Measurements from ENCODE around the gene RUVBL1. TPM values are rescaled to one million over a fixed set of nuclear protein-coding genes. Genes with fewer than 3 reads are reported as not detected.
"Not testable (repeated sequence)": the region's sequence is repeated elsewhere in the genome, so short reads cannot be mapped to it uniquely, and the experiment has no call there.

Gene RUVBL1
- total RNA-seq = 47.7 and 53.8 TPM in 2 replicates

DNA sequence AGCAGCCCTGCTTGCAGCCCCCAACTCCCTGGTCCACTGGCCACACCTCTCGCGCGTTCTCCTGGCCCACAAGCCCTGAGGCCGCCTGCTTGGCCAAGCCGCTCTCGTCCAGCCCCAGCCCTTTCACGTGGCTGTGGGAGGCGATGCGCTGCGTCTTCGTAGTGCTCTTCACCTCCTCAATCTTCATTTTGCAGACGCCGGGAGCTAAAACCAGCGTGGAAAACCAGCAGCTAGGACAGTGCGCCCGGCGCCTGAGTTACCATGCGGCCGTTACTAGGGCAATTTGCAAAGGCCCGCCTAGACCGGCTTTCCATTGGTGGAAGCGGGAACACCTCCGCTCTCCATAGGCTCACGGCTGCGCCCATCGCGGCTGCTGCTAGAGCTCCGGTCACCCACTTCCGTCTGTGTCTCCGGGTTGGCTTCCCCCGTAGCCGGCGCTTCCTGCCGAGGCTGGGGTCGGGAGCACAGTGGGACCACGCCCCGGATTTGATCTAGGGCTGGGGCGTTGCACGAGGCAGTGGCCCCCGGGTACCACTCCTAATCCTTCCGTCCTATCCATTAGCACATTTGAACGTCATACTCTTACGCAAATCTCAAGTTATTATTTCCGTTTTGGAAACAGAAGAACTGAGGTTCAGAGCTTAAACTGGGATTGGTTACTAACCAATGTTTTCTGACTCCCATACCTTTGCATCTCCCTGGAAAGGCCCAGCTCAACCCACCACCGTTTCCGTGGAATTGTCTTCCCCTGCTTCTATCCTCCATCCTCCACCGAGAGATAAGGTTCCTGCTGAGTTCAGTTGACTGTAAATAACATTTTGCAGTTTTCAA, at the start of gene RUVBL1:
TSS of gene RUVBL1 (minus strand) at position 275 of the 831 bp plus-strand sequence. CDS start at position 187, 88 bp downstream.
- peak; percentile 97 for DNase-seq (ENCODE audit: low read depth in 2 of 2)

- no peak for DNase-seq (ENCODE audit: low read depth in 2 of 2)
These were observed 49.6 kb upstream of the RUVBL1 start for GRCh38 chr3:128173200-128173599.

DNA sequence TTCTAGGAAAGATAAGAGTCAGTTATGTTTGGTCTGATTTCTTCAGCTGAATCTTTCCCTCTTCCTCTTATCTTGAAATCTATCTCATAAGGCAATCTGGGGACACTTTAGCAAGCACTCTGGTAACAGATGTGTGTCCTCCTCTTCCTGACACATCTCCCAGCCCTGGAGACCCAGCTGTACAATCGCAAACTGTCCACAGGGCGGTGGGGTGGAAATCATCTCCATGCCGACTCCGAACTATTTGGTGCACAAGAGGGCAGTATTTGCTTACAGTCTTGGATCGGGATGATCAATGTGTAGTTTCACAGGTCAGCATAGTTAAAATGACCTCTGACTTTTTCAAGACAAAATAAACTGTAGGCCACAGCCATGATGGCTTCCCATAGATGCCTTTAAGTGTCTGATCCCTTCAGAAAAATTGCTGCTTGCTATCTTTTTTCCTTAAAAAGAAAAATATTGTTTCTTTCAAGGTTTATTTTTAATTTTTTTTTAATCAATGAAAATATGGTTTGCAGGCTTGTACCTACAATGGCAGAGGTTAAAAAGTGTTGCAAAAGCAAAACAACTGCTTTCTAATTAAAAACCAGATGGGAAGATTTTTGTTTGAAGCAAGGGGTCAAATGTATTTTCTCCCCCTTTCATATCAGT, 47.4 kb upstream of the RUVBL1 start:
- DNase-seq (ENCODE audit: low read depth in 2 of 2) = peak; percentile 87 to 89

- no peak for DNase-seq (ENCODE audit: low read depth in 2 of 2)
These were observed 45.2 kb upstream of the RUVBL1 start for GRCh38 chr3:128168836-128169235.

GRCh38 chr3:128167973-128168674, 44.5 kb upstream of the RUVBL1 start:
- DNase-seq (ENCODE audit: low read depth in 2 of 2) = no peak

- no peak for DNase-seq (ENCODE audit: low read depth in 2 of 2)
These were observed 44.0 kb upstream of the RUVBL1 start for GRCh38 chr3:128167646-128167972.

- DNase-seq (ENCODE audit: low read depth in 2 of 2) = no peak
These were observed 43.4 kb upstream of the RUVBL1 start for GRCh38 chr3:128166971-128167453.

DNA sequence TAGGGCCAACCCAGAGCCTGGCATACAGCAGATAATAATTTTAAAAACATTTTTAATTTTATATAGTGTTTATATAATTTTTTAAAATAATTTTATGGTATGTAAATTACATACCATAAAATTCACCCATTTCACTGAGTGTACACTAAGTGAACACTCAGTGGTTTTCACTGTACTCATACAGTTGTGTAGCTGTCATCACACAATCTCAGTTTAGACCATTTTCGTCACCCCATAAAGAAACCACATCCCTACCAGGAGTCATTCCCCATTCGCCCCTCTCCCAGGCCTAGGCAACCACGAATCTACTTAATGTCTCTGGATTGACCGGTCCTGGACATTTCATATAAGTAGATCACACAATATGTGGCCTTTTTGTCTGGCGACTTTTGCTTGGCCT, 39.8 kb upstream of the RUVBL1 start:
- DNase-seq (ENCODE audit: low read depth in 2 of 2) = no peak

- no peak for DNase-seq (ENCODE audit: low read depth in 2 of 2)
These were observed 37.0 kb upstream of the RUVBL1 start for GRCh38 chr3:128160661-128161060.

GRCh38 chr3:128155616-128156360, 32.2 kb upstream of the RUVBL1 start:
- DNase-seq (ENCODE audit: low read depth in 2 of 2) = no peak

DNA sequence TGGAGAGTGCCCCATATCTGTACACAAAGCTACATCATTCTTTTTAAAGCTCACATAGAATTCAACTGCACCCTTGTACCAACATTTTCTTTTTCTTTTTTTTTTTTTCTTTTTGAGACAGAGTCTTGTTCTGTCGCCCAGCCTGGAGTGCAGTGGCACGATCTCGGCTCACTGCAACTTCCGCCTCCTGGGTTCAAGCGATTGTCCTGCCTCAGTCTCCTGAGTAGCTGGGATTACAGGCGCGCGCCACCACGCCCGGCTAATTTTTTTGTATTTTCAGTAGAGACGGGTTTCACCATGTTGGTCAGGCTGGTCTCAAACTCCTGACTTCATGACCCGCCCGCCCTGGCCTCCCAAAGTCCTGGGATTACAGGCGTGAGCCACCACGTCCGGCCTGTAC, 30.7 kb upstream of the RUVBL1 start:
- not testable (repeated sequence) for DNase-seq (ENCODE audit: low read depth in 2 of 2)

DNA sequence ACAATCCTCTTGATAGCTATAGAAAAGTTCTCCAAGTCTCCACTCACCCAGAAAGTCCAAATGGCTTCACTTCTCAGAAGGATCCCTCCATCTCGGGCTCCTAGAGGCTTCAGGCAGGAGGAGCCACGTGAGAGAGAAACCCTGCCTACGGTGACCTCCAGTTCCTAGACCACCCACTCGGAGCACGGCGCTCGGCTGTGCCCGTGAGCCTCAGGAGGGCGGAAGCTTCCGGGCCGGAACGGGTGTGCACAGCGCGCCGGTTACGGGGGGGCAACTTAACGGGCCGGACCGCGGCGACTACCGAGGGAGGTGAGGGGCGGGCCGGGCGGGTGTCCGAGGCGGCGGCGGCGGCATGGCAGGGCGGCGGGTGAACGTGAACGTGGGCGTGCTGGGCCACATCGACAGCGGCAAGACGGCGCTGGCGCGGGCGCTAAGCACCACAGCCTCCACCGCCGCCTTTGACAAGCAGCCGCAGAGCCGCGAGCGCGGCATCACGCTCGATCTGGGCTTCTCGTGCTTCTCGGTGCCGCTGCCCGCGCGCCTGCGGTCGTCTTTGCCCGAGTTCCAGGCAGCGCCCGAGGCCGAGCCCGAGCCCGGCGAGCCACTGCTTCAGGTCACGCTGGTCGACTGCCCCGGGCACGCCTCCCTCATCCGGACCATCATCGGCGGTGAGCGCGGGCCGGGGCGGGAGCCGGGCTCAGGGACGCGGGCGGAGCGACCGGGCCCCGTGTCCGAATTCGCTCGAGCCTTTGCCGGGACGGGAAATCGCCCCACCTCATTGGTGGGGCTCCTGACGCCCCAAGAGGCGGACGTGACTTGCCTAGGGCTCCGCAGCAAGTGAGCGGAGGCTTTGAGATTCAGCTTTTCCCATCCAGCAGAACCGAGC, 29.8 kb upstream of the RUVBL1 start, which contains the start of gene EEFSEC:
TSS of gene EEFSEC (plus strand) at position 326 of the 886 bp plus-strand sequence. CDS start at position 353, 27 bp downstream.
- peak; percentile 64 to 85 for DNase-seq (ENCODE audit: low read depth in 2 of 2)

DNA sequence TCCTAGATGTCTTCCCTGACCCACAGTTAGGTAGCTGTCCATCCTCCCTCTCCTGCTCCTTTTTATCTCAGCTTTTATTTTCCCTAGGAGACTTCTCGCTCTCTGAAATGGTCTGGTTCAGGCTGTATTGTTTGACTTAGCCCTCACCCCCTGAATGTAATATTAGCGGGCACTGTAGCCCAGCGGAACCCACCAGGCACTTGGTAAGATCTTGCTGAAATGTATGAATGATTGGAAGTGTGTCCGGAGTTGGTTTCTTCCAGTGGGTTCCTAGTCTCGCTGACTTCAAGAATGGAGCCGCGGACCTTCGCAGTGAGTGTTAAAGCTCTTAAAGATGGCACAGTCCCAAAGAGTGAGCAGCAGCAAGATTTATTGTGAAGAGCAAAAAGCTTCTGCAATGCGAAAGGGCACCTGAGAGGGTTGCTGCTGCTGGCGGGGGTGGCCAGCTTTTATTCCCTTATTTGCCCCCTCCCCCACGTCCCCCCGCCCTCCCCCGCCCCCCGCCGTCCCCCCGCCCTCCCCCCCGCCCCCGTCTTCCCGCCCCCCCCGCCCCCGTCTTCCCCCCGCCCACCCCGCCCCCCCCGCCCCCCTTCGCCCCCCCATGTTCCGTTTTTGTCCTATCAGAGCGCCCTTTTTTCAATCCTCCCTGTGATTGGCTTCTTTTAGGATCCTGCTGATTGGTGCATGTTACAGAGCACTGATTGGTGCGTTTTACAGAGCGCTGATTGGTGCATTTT, 29.0 kb upstream of the RUVBL1 start:
- peak; percentile 65 to 71 for DNase-seq (ENCODE audit: low read depth in 2 of 2)

DNA sequence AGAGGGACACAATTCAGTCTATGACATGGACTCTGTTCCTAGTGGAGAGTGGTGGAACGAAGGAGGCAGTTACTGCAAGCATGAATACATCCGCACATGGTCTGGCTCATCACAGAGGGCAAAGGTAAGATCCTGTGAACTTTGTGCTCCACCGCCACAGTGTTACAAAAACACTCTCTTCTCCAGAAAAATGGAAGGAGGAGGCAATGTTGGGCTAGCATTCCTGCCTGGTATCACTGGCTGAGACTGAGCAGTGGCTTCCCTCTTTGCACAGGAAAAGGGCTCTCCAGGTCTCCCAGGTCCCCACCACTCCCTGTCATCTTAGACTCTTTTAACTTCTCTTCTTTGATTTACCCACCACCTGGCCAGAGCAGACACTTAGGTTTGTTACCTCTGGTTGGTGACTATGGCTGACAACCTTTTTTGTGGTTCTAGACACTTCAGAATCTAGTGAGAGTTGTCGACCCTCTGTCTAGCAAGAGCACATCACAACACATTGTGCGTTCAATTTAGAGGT, 28.2 kb upstream of the RUVBL1 start:
- DNase-seq (ENCODE audit: low read depth in 2 of 2) = no peak

GRCh38 chr3:128149650-128150049, 26.0 kb upstream of the RUVBL1 start:
- no peak for DNase-seq (ENCODE audit: low read depth in 2 of 2)

DNA sequence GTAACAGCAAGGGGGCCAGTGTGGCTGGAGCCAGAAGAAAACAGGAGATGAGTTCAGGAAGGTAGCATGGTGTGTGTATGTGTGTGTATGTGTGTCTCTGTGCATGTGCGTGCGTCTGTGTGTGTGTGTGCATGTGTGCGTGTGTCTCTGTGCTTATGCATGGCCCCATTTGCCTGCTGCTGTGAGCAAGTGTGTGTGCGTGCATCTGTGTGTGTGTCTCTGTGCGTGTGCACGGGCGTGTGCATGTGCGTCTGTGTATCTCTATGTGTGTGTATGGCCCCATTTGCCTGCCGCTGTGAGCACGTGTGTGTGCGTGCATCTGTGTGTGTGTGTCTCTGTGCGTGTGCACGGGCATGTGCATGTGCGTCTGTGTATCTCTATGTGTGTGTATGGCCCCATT, 22.6 kb upstream of the RUVBL1 start:
- no peak for DNase-seq (ENCODE audit: low read depth in 2 of 2)

DNA sequence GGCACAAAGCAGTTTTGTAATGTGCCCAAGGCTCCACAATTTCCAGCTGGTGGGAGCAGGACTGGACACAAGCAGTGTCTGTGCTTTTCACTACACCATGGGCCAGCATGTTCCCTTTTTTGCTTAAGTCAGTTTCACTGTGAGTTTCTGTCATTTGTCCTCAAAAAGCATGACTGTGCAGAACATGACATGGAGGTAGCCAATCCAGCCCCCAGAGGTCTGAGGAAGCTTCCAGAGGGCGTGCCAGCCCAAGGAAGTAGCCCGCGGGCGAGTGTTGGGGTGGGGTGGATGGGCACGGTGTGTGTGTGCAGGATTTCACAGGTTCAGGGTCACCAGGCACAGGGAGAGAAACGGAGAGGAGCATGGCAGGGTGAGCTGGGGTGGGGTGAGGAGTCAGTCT, 21.7 kb upstream of the RUVBL1 start:
- DNase-seq (ENCODE audit: low read depth in 2 of 2) = no peak

DNA sequence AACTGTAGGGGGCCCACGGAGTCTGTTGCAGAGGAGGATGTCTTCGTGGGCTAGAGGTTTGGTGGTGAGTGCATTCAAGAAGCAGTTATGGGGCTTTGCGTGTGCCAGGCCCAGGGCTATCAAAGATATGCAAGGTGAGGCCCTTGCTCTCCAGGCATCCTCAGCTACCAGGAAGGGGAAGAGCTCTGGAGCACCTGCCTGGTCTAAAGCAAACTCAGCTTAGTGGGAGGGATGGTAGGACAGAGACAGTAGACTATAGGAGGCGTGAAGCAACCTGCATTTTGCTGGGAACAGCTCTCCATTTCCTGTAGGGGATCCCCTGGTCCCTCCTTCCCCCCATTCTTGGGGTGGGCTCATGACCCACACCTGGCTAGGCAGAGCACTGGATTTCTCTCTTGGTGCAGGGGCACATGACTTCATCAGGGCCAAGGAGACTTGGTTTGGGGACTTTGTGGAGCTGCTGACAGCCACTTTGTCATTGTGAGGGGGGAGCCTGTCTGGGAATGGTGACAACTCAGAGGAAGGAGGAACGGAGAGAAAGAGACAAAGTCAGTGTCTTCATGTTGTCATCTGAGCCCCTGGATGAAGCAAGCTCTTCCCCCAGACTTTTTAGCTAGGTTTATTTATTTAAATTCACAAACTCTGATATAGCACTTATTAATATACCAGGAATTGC, 21.0 kb upstream of the RUVBL1 start:
- DNase-seq (ENCODE audit: low read depth in 2 of 2) = no peak

GRCh38 chr3:128143496-128143895, 19.9 kb upstream of the RUVBL1 start:
- DNase-seq (ENCODE audit: low read depth in 2 of 2) = no peak

Data from lung microvascular endothelial cell (primary cell).